ENCODE data around the gene CACNA1A. TPM values are rescaled to one million over a fixed set of nuclear protein-coding genes. Genes with fewer than 3 reads are reported as not detected.

Gene CACNA1A
- total RNA-seq, 1 donor from 2014 or later = 0.47 TPM

- DNase-seq (ENCODE audit: low spot score) = no peak
- Mint-ChIP-seq H3K4me3 (no peak overlapping the region), H3K36me3 (ENCODE audit: low read depth) (no peaks in the 10 kb centered on the region), H3K4me1 (ENCODE audit: low read depth) (no peaks in the 10 kb centered on the region), H3K27me3 (ENCODE audit: insufficient read depth) (peaks cover 20% of the 10 kb centered on the region), H3K27ac (no peak overlapping the region), H3K9me3 (no peaks in the 10 kb centered on the region)
- intact Hi-C loops (cut with micrococcal nuclease) = no loop called here
Observed at GRCh38 chr19:13226983-13227382, 279.3 kb downstream of the CACNA1A start.

- no peak for DNase-seq (ENCODE audit: low spot score)
- no peaks in the 10 kb centered on the region for H3K36me3 Mint-ChIP-seq (ENCODE audit: low read depth)
Observed at GRCh38 chr19:13225973-13226865, 280.1 kb downstream of the CACNA1A start.

DNA sequence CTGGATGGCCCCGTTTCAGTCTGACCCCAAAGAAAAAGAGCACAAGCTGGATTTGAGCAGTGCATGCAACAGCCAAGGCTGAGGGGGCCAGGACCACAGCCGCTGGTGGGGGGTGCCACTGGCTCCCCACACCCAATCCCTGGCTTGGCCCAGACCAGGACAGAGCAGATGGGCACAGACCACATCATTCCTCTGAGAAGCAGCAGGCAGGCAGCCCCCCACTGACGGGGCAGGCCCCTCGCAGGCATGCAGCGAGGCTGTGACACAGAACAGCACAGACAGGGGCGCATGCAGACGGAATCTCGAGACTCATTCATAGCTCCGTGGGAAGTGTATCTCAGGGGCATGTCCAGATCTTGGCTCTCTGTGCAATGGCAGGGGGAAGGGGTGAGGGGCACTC lies 281.2 kb downstream of the CACNA1A start:
- Mint-ChIP-seq H3K27ac (no peak overlapping the region), H3K9me3 (no peaks in the 10 kb centered on the region), H3K27me3 (ENCODE audit: insufficient read depth) (peaks cover 20% of the 10 kb centered on the region), H3K4me3 (no peak overlapping the region), H3K4me1 (ENCODE audit: low read depth) (no peaks in the 10 kb centered on the region), H3K36me3 (ENCODE audit: low read depth) (no peaks in the 10 kb centered on the region)
- intact Hi-C loops (cut with micrococcal nuclease) = no loop called here
- DNase-seq (ENCODE audit: low spot score) = no peak

More at GRCh38 chr19:13225973-13226865, 280.1 kb downstream of the CACNA1A start:
- intact Hi-C loops (cut with micrococcal nuclease) = no loop called here
- no peak overlapping the region for H3K27ac Mint-ChIP-seq
- no peak overlapping the region for H3K4me3 Mint-ChIP-seq
- peaks cover 20% of the 10 kb centered on the region for H3K27me3 Mint-ChIP-seq (ENCODE audit: insufficient read depth)
- H3K4me1 Mint-ChIP-seq (ENCODE audit: low read depth) = no peaks in the 10 kb centered on the region
- H3K9me3 Mint-ChIP-seq = no peaks in the 10 kb centered on the region

DNA sequence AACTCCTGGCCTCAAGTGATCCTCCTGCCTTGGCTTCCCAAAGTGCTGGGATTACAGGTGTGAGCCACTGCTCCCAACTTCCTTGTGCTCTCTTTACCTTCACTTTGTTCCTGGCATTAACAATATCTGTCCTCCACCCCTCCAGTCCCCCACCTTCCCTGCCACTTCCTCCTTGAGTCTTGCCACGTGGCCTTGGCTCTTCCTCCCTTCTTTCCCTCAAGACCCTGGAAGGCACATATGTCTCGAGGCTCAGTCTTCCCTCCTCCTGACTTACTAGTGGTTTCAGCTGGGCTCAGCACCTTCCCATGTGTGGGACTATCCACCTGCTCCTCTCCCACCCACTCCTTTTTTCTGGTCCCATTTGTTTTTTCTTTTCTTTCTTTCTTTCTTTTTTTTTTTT lies 285.4 kb downstream of the CACNA1A start:
- intact Hi-C loops (cut with micrococcal nuclease) = no loop called here
- Mint-ChIP-seq H3K36me3 (ENCODE audit: low read depth) (no peaks in the 10 kb centered on the region), H3K27me3 (ENCODE audit: insufficient read depth) (peaks cover 6% of the 10 kb centered on the region), H3K4me1 (ENCODE audit: low read depth) (peaks cover 3% of the 10 kb centered on the region), H3K27ac (no peak overlapping the region), H3K9me3 (no peaks in the 10 kb centered on the region), H3K4me3 (no peak overlapping the region)
- DNase-seq (ENCODE audit: low spot score) = no peak

DNA sequence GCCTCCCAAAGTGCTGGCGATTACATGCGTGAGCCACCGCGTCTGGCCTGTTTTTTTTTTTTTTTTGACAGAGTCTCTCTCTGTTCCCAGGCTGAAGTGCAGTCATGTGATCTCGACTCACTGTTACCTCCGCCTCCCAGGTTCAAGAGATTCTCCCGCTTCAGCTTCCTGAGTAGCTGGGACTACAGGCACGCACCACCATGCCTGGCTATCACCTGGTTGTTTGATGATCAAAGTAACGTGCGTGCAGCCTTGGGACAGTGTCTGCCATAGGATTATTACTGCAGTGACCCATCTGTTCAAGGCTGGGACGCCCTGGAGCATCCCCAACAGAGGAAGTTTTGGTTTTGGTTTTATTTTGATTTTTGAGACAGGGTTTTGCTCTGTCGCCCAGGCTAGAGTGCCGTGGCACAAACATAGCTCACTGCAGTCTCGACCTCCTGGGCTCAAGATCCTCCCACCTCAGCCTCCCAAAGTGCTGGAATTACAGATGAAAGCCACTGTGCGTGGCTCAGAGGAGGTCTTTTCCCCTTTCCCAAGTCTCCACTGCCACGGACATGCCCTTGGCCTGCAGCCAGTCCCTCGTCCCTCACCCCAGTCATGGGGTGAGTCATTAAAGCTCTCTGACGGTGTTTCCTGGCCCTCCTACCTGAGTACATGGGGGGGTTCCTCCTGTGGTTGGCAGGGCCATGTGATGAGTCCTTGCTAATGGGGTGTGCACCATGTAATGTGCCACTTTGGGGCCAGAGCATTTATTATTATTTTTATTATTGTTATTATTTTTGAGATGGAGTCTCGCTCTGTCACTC lies 290.5 kb downstream of the CACNA1A start:
- H3K9me3 Mint-ChIP-seq = no peaks in the 10 kb centered on the region
- no peaks in the 10 kb centered on the region for H3K27me3 Mint-ChIP-seq (ENCODE audit: insufficient read depth)
- no peaks in the 10 kb centered on the region for H3K36me3 Mint-ChIP-seq (ENCODE audit: low read depth)
- H3K4me3 Mint-ChIP-seq = peak overlapping the region; percentile 71
- no peak for DNase-seq (ENCODE audit: low spot score)
- H3K4me1 Mint-ChIP-seq (ENCODE audit: low read depth) = peaks cover 18% of the 10 kb centered on the region
- intact Hi-C loops (cut with micrococcal nuclease) = no loop called here
- H3K27ac Mint-ChIP-seq = peak overlapping the region; percentile 74

DNA sequence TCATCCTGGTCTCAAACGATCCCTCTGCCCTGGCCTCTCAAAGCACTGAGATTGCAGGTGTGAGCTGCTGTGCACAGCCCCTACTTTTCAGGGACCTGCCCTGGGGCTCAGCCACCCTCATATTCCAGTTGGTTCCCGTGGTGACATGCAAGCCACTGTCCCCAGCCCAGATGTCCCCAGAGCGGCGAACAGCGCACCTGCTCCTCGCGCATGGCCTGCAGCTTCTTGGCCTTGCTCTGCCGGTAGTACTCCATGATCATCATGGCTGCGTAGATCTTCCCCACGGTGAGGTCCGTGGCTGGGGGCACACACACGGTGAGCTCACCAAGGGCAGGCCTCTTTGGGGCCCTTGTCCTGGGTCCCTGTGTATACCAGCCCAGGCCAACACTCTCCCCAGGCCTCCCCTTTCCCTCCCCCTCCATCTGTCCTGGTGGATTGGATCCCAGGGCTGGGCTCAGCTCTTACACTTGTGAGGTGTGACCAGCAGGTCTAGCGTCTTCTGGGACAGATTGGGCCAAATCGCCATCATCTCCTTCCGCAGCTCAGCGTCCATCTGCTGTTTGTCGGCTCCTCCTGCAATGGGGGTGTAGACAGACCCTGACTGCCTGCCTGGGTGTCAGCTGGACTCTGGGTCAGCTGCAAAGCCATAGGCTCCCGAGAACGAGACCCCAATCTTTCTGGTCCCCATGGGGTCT lies 292.1 kb downstream of the CACNA1A start:
- intact Hi-C loops (cut with micrococcal nuclease) = loop anchor here (5.0 kb wide), 1 partner anchor 33 kb away; no protein-coding TSS in a partner anchor
- Mint-ChIP-seq H3K9me3 (no peaks in the 10 kb centered on the region), H3K36me3 (ENCODE audit: low read depth) (no peaks in the 10 kb centered on the region), H3K27me3 (ENCODE audit: insufficient read depth) (peaks cover 4% of the 10 kb centered on the region), H3K27ac (no peak overlapping the region), H3K4me3 (no peak overlapping the region), H3K4me1 (ENCODE audit: low read depth) (peaks cover 18% of the 10 kb centered on the region)
- no peak for DNase-seq (ENCODE audit: low spot score)

- peak; percentile 59 for DNase-seq (ENCODE audit: low spot score)
- no peak overlapping the region for H3K4me3 Mint-ChIP-seq
- no peaks in the 10 kb centered on the region for H3K36me3 Mint-ChIP-seq (ENCODE audit: low read depth)
- H3K27me3 Mint-ChIP-seq (ENCODE audit: insufficient read depth) = peaks cover 4% of the 10 kb centered on the region
- intact Hi-C loops (cut with micrococcal nuclease) = loop anchor here (5.0 kb wide), 1 partner anchor 34 kb away; no protein-coding TSS in a partner anchor
- peaks cover 24% of the 10 kb centered on the region for H3K4me1 Mint-ChIP-seq (ENCODE audit: low read depth)
- H3K27ac Mint-ChIP-seq = peak overlapping the region; percentile 41
- H3K9me3 Mint-ChIP-seq = no peaks in the 10 kb centered on the region
Observed at GRCh38 chr19:13212759-13213330, 293.4 kb downstream of the CACNA1A start.

DNA sequence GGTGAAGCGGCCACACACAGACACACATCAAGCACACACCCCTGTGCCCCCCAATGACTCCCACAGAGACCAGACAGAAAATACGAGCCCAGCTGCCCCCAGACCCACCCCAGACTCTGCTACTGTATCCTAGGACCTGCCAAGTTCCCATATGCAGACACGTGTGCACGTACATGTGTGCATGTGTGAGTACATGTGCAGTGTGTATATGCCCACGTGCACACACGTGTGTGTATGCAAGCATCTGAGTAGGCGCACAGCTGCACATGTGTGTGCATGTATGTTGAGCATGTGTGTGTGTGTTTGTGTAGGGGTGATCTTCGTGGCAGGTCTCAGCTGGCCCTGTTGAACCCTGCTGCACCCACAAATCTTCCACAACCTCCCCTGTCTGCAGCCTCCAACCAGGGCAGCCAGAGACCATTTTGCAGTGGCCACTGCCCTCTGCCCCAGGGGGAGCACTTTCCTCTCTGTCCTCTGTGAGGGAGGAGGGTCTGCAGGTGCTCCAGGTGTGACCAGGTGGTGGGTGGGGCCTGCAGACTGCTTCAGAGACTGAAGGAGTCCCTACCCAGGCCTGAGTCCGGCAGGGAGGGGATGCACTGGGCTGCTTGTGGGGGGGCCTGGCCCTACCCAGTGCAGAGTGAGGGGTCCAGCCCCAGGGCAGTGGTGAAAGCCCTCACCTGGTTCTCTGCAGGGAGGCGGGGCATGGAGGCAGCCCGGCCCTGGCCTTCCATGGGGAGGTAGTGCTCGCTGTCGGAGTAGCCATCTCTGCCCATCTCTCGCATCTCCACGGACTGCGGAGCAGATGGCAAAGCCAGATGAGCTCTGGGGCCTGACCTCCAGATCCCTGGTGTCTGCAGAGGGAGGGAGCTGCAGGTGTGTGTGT lies 294.6 kb downstream of the CACNA1A start:
- peak overlapping the region; percentile 19 for H3K4me3 Mint-ChIP-seq
- H3K36me3 Mint-ChIP-seq (ENCODE audit: low read depth) = no peaks in the 10 kb centered on the region
- H3K27ac Mint-ChIP-seq = no peak overlapping the region
- no peak for DNase-seq (ENCODE audit: low spot score)
- intact Hi-C loops (cut with micrococcal nuclease) = loop anchor here (5.0 kb wide), 1 partner anchor 36 kb away; no protein-coding TSS in a partner anchor
- peaks cover 4% of the 10 kb centered on the region for H3K27me3 Mint-ChIP-seq (ENCODE audit: insufficient read depth)
- H3K9me3 Mint-ChIP-seq = no peaks in the 10 kb centered on the region
- peaks cover 24% of the 10 kb centered on the region for H3K4me1 Mint-ChIP-seq (ENCODE audit: low read depth)

DNA sequence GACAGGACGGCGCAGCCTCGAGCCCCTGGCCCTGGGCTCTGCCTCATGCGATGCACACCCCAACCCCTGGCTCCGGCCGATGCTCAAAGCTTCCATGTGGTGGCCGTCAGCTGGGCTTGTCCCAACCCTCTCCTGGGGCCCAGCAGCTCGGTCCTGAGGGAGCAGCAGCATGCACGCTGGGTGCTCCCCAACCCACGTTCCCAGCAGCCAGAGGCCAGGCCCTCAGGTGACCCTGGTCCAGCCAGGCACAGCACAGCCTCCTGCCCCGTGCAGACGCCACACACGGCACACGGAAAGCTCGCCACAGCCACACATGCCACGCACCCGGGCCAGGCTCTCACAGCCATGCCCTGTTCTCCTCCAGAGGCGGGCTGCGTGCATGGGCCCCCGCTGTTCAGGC lies 295.3 kb downstream of the CACNA1A start:
- Mint-ChIP-seq H3K27me3 (ENCODE audit: insufficient read depth) (peaks cover 4% of the 10 kb centered on the region), H3K4me1 (ENCODE audit: low read depth) (peaks cover 22% of the 10 kb centered on the region), H3K27ac (no peak overlapping the region), H3K4me3 (no peak overlapping the region), H3K9me3 (no peaks in the 10 kb centered on the region), H3K36me3 (ENCODE audit: low read depth) (no peaks in the 10 kb centered on the region)
- intact Hi-C loops (cut with micrococcal nuclease) = loop anchor here (5.0 kb wide), 1 partner anchor 36 kb away; no protein-coding TSS in a partner anchor
- DNase-seq (ENCODE audit: low spot score) = no peak

DNA sequence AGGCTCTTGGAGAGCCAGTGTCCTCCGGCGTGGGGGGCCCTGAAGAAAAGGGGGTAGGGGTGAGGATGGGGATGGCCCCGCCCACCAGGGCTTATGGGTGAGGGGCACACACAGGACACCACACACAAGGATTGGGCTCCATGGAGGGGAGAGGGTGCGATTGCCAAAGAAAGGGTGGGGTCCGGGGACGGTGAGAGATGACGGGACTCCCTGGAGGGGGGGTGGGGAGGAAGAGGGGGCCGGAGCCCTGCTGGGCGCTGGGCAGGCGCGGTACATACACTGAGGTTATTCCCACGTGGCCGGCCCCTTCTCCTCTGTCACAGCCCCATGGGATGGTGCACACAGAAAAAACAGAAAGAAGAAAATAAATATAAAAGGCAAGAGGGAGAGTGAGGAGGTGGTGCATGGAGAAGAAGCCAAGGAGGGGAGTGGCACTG lies 295.9 kb downstream of the CACNA1A start:
- intact Hi-C loops (cut with micrococcal nuclease) = loop anchor here (5.0 kb wide), 1 partner anchor 37 kb away; no protein-coding TSS in a partner anchor
- H3K27ac Mint-ChIP-seq = no peak overlapping the region

GRCh38 chr19:13209484-13210338 lies 296.6 kb downstream of the CACNA1A start:
- H3K4me3 Mint-ChIP-seq = peak overlapping the region; percentile 54
- intact Hi-C loops (cut with micrococcal nuclease) = loop anchor here (2.0 to 5.0 kb wide), 2 partner anchors 15 to 38 kb away; no protein-coding TSS in a partner anchor
- DNase-seq (ENCODE audit: low spot score) = no peak
- H3K27me3 Mint-ChIP-seq (ENCODE audit: insufficient read depth) = peaks cover 4% of the 10 kb centered on the region
- H3K9me3 Mint-ChIP-seq = no peaks in the 10 kb centered on the region
- no peak overlapping the region for H3K27ac Mint-ChIP-seq
- H3K36me3 Mint-ChIP-seq (ENCODE audit: low read depth) = no peaks in the 10 kb centered on the region
- peaks cover 16% of the 10 kb centered on the region for H3K4me1 Mint-ChIP-seq (ENCODE audit: low read depth)

More for the DNA sequence above, 295.9 kb downstream of the CACNA1A start:
- Mint-ChIP-seq H3K27me3 (ENCODE audit: insufficient read depth) (peaks cover 4% of the 10 kb centered on the region), H3K36me3 (ENCODE audit: low read depth) (no peaks in the 10 kb centered on the region), H3K9me3 (no peaks in the 10 kb centered on the region), H3K4me3 (no peak overlapping the region), H3K4me1 (ENCODE audit: low read depth) (peaks cover 16% of the 10 kb centered on the region)
- no peak for DNase-seq (ENCODE audit: low spot score)
